ENCODE measurements around the gene ARFGAP3. TPM values are rescaled to one million over a fixed set of nuclear protein-coding genes. Genes with fewer than 3 reads are reported as not detected.

Gene ARFGAP3
- total RNA-seq, 6 donors from 2014 or later: 25.9 to 60.8 (median 41.9) TPM

DNA sequence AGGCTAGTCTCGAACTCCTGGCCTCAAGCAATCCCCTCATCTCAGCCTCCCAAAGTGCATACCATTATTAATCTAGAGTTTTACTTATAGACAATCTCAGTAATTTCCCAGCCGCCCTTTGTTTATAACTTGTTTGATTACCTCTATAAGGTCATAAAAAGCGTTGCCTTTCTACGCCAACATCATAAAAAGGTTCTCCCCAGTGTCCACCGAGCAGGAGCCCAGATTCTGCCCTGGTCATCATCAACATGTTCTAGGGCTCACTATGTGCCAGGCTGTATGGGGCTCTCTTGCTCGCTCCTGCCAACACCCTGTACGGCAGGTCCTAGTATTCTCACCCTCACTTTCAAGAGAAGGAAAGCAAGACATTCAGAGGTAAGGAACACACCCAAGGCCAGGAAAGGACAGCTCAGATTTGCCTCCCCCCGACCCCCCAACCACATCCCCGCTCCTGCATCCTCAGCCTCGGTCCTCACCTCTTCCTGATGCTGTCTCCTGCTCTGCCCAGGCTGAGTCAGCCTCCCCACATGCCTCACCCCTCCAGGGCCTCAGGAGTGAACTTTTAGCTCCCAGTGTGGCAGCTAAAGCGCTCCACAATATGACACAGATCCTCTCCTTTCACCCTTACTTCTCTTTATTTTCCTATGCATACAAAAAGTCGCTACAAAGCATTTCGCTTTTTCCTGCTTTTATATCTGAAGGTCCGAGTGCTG, 14.3 kb downstream of the ARFGAP3 start:
- ATAC-seq (ENCODE audit: low FRiP score in 2 of 2) (no peak), DNase-seq (no peak)
- TF ChIP-seq CTCF (IDR thresholded peaks at IDR 0.05) (no peak), POLR2A (IDR thresholded peaks at IDR 0.05) (no peak), POLR2AphosphoS5 (IDR thresholded peaks at IDR 0.05) (no peak), EP300 (IDR thresholded peaks at IDR 0.05) (no peak)
- Histone ChIP-seq H3K27me3 (no peaks in the 10 kb centered on the region), H3K36me3 (peaks cover 8 to 79% (median 37%) of the 10 kb centered on the region in 4 donors), H3K9me3 (no peaks in the 10 kb centered on the region), H3K27ac (no peak overlapping the region), H3K4me1 (peaks cover 0 to 3% (median 0%) of the 10 kb centered on the region in 4 donors), H3K4me3 (no peak overlapping the region)
- WGBS, 2 donors: 92 to 95% methylated on average over 14 of the region's 14 CpGs

DNA sequence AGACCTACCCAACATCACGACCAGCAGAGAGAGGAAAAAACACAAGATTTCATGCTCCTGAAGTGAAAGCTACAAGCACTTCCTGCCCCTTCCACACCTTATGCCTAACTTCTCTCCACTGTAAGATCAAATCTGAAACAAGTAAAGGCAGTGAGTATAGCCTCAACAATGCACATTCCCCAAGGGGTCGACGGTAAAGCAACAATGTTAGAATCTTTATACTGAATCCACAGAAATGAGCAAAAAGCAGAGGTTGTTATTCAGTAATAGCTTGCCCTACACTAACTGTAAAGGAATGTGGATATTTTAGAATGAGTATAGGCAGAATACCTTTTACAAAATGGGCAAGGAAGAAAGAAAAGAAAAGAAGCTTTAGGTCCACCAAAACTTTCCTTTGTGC, 15.6 kb downstream of the ARFGAP3 start:
- DNase-seq (no peak), ATAC-seq (ENCODE audit: low FRiP score in 2 of 2) (no peak)
- TF ChIP-seq CTCF (IDR thresholded peaks at IDR 0.05) (no peak), EP300 (IDR thresholded peaks at IDR 0.05) (no peak)
- Histone ChIP-seq H3K27me3 (no peaks in the 10 kb centered on the region), H3K9me3 (no peaks in the 10 kb centered on the region), H3K27ac (no peak overlapping the region), H3K36me3 (peaks cover 8 to 80% (median 36%) of the 10 kb centered on the region in 4 donors), H3K4me1 (peaks cover 0 to 3% (median 0%) of the 10 kb centered on the region in 4 donors), H3K4me3 (no peak overlapping the region)
- WGBS, 2 donors: 47 to 57% methylated on average over 3 of the region's 3 CpGs

DNA sequence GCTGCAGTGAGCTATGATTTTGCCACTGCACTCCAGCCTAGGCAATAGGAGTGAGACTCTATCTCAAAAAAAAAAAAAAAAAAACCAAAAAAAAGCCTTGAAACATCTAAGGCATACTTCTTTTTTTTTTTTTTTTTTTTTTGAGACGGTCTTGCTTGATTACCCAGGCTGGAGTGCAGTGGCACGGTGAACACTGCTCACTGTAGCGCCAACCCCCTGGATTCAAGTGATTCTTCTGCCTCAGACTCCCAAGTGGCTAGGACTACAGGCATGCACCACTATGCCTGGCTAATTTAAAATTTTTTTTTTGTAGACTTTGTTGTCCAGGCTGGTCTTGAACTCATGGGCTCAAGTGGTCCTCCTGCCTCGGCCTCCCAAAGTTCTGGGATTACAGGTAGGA, 19.5 kb downstream of the ARFGAP3 start:
- WGBS, 2 donors: 94% methylated on average over 4 of the region's 4 CpGs
- Histone ChIP-seq H3K4me1 (no peaks in the 10 kb centered on the region), H3K4me3 (no peak overlapping the region), H3K27me3 (no peaks in the 10 kb centered on the region), H3K27ac (no peak overlapping the region), H3K9me3 (no peaks in the 10 kb centered on the region), H3K36me3 (peaks cover 11 to 91% (median 40%) of the 10 kb centered on the region in 4 donors)
- DNase-seq: no peak
- ATAC-seq (ENCODE audit: low FRiP score in 2 of 2): no peak
- TF ChIP-seq EP300 (IDR thresholded peaks at IDR 0.05) (no peak), CTCF (IDR thresholded peaks at IDR 0.05) (no peak), POLR2AphosphoS5 (IDR thresholded peaks at IDR 0.05) (no peak), POLR2A (IDR thresholded peaks at IDR 0.05) (no peak)

DNA sequence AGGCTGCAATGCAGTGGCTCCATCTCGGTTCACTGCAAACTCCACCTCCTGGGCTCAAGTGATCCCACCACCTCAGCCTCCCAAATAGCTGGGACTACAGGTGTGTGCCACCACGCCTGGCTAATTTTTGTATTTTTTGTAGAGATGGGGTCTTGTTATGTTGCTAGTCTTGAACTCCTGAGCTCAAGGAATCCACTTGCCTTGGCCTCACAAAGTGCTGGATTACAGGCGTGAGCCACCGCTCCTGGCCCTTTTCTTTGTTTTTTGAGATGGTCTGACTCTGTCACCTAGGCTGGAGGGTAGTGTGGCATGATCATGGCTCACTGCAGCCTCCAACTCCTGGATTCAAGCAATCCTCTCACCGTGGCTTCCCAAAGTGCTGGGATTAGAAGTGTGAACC, 21.0 kb downstream of the ARFGAP3 start:
- 88 to 94% methylated on average over 5 of the region's 5 CpGs for WGBS, 2 donors
- Histone ChIP-seq H3K4me3 (no peak overlapping the region), H3K4me1 (no peaks in the 10 kb centered on the region), H3K27ac (no peak overlapping the region), H3K9me3 (no peaks in the 10 kb centered on the region), H3K36me3 (peaks cover 16 to 91% (median 46%) of the 10 kb centered on the region in 4 donors), H3K27me3 (no peaks in the 10 kb centered on the region)
- TF ChIP-seq CTCF (IDR thresholded peaks at IDR 0.05): no peak
- no peak for TF ChIP-seq POLR2AphosphoS5 (IDR thresholded peaks at IDR 0.05)
- TF ChIP-seq POLR2A (IDR thresholded peaks at IDR 0.05): no peak
- no peak for TF ChIP-seq EP300 (IDR thresholded peaks at IDR 0.05)
- ATAC-seq (ENCODE audit: low FRiP score in 2 of 2): no peak
- DNase-seq: no peak

Data from upper lobe of left lung (tissue), 6 donors.